RWPE1 (cell line): Measurements from ENCODE around the gene FBXW7.

Source experiments
- CTCF ChIA-PET: fragments of 350-600 bp; sonication (Branson Sonifier 250); formaldehyde crosslinking; extraction: SDS; loops from one replicate; lab custom pipeline; 2021; lab: Yijun Ruan, JAX
- POLR2A ChIA-PET: fragments of 400-600 bp; formaldehyde crosslinking; extraction: SDS; loops from one replicate; lab custom pipeline; 2020; ENCODE audit warnings: antibody characterized with exemption; ENCODE audit not compliant: low non-redundant PET; lab: Yijun Ruan, JAX
- DNase-seq: peaks from one replicate; pipeline ENCODE4 v3.0.0; 2012; ENCODE audit warnings: low spot score
- H3K27ac ChIP-seq: fragments of 450-650 bp; 2 replicates; pipeline ENCODE4 v1.5.1; 2017
- TF ChIP-seq, protein P1 (sequence below): fragments of 450-650 bp; conservative IDR thresholded peaks from 2 replicates; pipeline ENCODE4 v1.5.1; 2017; ENCODE audit warnings: low read depth, mild to moderate bottlenecking

The FBXW7 gene

DNA sequence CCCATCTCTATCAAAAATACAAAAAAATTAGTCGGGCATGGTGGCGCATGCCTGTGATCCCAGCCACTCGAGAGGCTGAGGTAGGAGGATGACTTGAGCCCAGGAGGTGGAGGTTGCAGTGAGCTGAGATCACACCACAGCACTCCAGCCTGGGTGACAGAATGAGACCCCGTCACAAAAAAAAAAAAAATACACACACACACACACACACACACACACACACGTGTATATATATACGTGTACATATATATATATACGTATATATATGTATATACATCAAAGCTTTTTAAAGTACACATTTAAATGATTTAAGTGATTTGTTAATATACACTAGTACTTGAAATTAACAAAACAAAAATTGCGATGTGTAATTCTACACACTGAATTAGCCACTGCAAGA lies 6.0 kb downstream of the FBXW7 start:
- ChIA-PET CTCF (interaction anchor here (0.6 kb wide), 1 partner anchor 799 kb away, joined by 4 read pairs; no protein-coding TSS in a partner anchor), POLR2A (no interaction called here)

DNA sequence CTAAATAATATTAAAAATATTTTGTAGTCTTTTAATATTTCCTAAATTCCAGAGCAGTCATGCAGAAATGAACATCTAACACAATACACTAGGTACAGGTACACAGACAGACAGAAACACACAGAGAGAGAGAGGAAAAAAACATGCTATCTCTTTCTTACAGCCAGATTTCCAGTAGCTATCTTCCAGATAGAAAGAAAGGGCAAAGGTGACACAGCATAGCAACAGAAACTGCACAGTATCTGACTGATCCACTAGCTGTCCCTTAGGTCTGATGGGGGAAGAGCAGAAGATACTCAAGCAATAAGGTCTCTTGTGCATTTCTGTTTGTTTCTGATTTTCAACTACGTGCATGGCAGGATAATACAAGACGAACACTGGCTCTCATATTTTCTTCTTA lies 7.8 kb downstream of the FBXW7 start:
- CTCF ChIA-PET, result no interaction called here

More for the DNA sequence above, 6.0 kb downstream of the FBXW7 start:
- no peak for DNase-seq
- no peak overlapping the region for H3K27ac ChIP-seq
- TF ChIP-seq, protein P1, sequence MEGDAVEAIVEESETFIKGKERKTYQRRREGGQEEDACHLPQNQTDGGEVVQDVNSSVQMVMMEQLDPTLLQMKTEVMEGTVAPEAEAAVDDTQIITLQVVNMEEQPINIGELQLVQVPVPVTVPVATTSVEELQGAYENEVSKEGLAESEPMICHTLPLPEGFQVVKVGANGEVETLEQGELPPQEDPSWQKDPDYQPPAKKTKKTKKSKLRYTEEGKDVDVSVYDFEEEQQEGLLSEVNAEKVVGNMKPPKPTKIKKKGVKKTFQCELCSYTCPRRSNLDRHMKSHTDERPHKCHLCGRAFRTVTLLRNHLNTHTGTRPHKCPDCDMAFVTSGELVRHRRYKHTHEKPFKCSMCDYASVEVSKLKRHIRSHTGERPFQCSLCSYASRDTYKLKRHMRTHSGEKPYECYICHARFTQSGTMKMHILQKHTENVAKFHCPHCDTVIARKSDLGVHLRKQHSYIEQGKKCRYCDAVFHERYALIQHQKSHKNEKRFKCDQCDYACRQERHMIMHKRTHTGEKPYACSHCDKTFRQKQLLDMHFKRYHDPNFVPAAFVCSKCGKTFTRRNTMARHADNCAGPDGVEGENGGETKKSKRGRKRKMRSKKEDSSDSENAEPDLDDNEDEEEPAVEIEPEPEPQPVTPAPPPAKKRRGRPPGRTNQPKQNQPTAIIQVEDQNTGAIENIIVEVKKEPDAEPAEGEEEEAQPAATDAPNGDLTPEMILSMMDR, result no peak

DNA sequence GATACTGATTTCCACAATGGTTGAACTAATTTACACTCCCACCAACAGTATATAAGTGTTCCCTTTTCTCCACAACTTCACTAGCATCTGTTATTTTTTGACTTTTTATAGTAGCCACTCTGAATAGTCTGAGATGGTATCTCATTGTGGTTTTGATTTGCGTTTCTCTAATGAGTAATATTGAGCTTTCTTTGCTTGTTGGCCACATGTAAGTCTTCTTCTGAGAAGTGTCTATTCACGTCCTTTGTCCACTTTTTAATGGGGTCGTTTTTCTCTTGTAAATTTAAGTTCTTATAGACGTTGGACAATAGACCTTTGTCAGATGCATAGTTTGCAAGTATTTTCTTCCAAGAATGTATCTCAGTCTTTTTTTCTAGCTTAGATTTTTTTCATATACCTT lies 10.0 kb downstream of the FBXW7 start:
- ChIA-PET CTCF (interaction anchor here (1.0 to 1.1 kb wide), 2 partner anchors 25 to 97 kb away, joined by 3 to 4 read pairs; no protein-coding TSS in a partner anchor), POLR2A (no interaction called here)
- TF ChIP-seq, protein P1, result no peak
- no peak for DNase-seq
- H3K27ac ChIP-seq, result no peak overlapping the region

More for the DNA sequence above, 7.8 kb downstream of the FBXW7 start:
- no peak for DNase-seq
- POLR2A ChIA-PET, result no interaction called here
- H3K27ac ChIP-seq, result no peak overlapping the region
- TF ChIP-seq, protein P1, result no peak

DNA sequence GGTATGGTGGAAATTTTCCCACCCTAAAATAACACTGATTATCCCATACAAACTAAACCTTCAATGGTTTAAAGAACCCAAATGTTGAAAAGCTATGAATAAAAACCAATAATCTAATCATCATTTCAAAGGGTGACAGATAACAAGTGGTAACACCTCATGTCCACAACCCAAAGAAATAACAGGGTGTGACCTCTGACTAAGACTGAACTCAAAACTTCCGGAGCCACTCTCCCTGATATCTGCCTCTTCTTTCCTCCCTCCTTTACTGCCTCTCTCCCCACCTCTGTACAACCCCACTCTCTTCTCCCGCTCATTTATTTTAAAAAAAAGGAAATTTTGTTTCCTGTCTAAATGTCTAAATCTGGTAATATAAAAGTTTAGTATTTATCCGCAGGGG lies 11.5 kb downstream of the FBXW7 start:
- CTCF ChIA-PET, result interaction anchor here (0.6 kb wide), 1 partner anchor 107 kb away, joined by 3 read pairs; no protein-coding TSS in a partner anchor
- POLR2A ChIA-PET, result no interaction called here
- no peak overlapping the region for H3K27ac ChIP-seq
- TF ChIP-seq, protein P1, result no peak
- DNase-seq, result no peak

DNA sequence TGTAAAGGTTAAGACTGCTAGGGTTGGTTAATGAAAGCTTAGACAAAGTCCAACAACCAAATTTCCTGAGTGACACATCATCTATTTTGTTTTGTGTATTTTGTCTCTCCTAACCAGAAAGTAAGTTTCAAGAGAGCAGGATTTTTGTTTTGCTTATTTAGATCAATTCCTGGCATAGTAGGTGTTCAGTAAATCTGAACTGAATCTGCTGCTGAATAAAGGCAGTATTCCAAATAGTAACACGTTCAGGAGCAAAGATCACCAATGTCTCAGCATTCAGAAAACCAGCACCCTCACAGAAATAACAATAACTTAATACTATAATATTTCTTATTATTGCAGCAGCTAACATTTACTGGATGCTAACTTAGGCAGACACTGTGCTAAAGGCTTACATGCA lies 12.2 kb downstream of the FBXW7 start:
- TF ChIP-seq, protein P1, result no peak
- POLR2A ChIA-PET, result no interaction called here
- CTCF ChIA-PET, result interaction anchor here (0.6 kb wide), 1 partner anchor 108 kb away, joined by 3 read pairs; no protein-coding TSS in a partner anchor

DNA sequence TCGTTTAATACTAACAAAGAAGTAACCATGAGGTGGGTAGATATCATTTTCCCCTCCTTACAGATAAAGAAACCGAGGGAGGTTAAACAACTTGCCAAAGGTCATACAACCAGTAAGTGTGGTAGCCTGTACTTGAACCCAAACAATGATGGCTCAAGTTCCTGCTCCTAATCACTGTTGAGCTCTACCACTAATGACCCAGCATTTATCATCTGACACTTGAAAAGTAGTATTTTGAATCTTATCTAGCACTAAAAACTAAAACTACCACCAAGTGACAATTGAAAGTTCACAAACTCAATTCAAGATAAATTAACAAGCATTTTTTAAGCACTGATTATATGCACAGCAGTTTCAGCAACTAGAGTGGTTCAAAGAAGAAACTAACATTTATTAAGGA lies 13.1 kb downstream of the FBXW7 start:
- CTCF ChIA-PET, result no interaction called here
- TF ChIP-seq, protein P1, result no peak
- POLR2A ChIA-PET, result no interaction called here
- no peak overlapping the region for H3K27ac ChIP-seq
- DNase-seq, result no peak

More for the DNA sequence above, 12.2 kb downstream of the FBXW7 start:
- no peak overlapping the region for H3K27ac ChIP-seq
- DNase-seq, result no peak
